ENCODE data around the gene TRPC1. TPM values are rescaled to one million over a fixed set of nuclear protein-coding genes. Genes with fewer than 3 reads are reported as not detected.

Gene TRPC1
- total RNA-seq, 2 experiments from 2014 or later = 3.1 to 4.2 TPM

- Mint-ChIP-seq H3K9me3 (no peaks in the 10 kb centered on the region), H3K4me3 (no peak overlapping the region), H3K27ac (no peak overlapping the region), H3K36me3 (ENCODE audit: low read depth) (no peaks in the 10 kb centered on the region), H3K4me1 (ENCODE audit: low read depth) (no peaks in the 10 kb centered on the region), H3K27me3 (no peaks in the 10 kb centered on the region)
- TF ChIP-seq CTCF (IDR thresholded peaks at IDR 0.05) = peak; percentile 49
- CTCF ChIA-PET = interaction anchor here (0.5 to 1.6 kb wide), 2 partner anchors 10 to 179 kb away, joined by 3 to 5 read pairs; no protein-coding TSS in a partner anchor
- no peak overlapping the region for H3K4me3 ChIP-seq (ENCODE audit: low read length)
- ATAC-seq (ENCODE audit: poor library complexity) (peak; percentile 82), DNase-seq (peak; percentile 14 to 67 (median 34))
- H3K4me1 ChIP-seq (ENCODE audit: insufficient read depth, low read length) = no peaks in the 10 kb centered on the region
- H3K27me3 ChIP-seq (ENCODE audit: control insufficient read depth in 1 of 2, insufficient read depth in 2 of 2, low read length in 2 of 2) = no peaks in the 10 kb centered on the region
- H3K27ac ChIP-seq (ENCODE audit: low read depth in 1 of 2, low read length in 2 of 2) = no peak overlapping the region
- intact Hi-C loops (cut with DNase I, micrococcal nuclease) = loop anchor here in 1 of 2 experiments (1.0 to 5.0 kb wide), 3 partner anchors 165 to 934 kb away; no protein-coding TSS in a partner anchor
- no peaks in the 10 kb centered on the region for H3K36me3 ChIP-seq (ENCODE audit: insufficient read depth, low read length)
- no peaks in the 10 kb centered on the region for H3K9me3 ChIP-seq (ENCODE audit: control insufficient read depth in 1 of 2, insufficient read depth in 1 of 2, low read length in 2 of 2)
- POLR2A ChIA-PET = no interaction called here
These were observed 105.0 kb downstream of the TRPC1 start for GRCh38 chr3:142828703-142829305.

GRCh38 chr3:142837526-142837925 lies 113.7 kb downstream of the TRPC1 start:
- H3K36me3 ChIP-seq (ENCODE audit: insufficient read depth, low read length) = no peaks in the 10 kb centered on the region
- POLR2A ChIA-PET = no interaction called here
- H3K4me1 ChIP-seq (ENCODE audit: insufficient read depth, low read length) = no peaks in the 10 kb centered on the region
- CTCF ChIA-PET = no interaction called here
- no peak overlapping the region for H3K27ac Mint-ChIP-seq
- intact Hi-C loops (cut with DNase I, micrococcal nuclease) = no loop called here
- no peak overlapping the region for H3K27ac ChIP-seq (ENCODE audit: low read depth in 1 of 2, low read length in 2 of 2)
- H3K9me3 Mint-ChIP-seq = no peaks in the 10 kb centered on the region
- peaks cover 15% of the 10 kb centered on the region for H3K27me3 Mint-ChIP-seq
- no peaks in the 10 kb centered on the region for H3K36me3 Mint-ChIP-seq (ENCODE audit: low read depth)
- no peaks in the 10 kb centered on the region for H3K4me1 Mint-ChIP-seq (ENCODE audit: low read depth)
- no peak for TF ChIP-seq CTCF (IDR thresholded peaks at IDR 0.05)
- no peak for ATAC-seq (ENCODE audit: poor library complexity)
- H3K4me3 ChIP-seq (ENCODE audit: low read length) = no peak overlapping the region
- no peak for DNase-seq
- no peaks in the 10 kb centered on the region for H3K9me3 ChIP-seq (ENCODE audit: control insufficient read depth in 1 of 2, insufficient read depth in 1 of 2, low read length in 2 of 2)
- peaks cover 0 to 2% of the 10 kb centered on the region in 2 experiments for H3K27me3 ChIP-seq (ENCODE audit: control insufficient read depth in 1 of 2, insufficient read depth in 2 of 2, low read length in 2 of 2)
- H3K4me3 Mint-ChIP-seq = no peak overlapping the region

GRCh38 chr3:142839831-142840230 lies 116.0 kb downstream of the TRPC1 start:
- H3K27me3 ChIP-seq (ENCODE audit: control insufficient read depth in 1 of 2, insufficient read depth in 2 of 2, low read length in 2 of 2) = peaks cover 2 to 3% of the 10 kb centered on the region in 2 experiments
- no peaks in the 10 kb centered on the region for H3K4me1 ChIP-seq (ENCODE audit: insufficient read depth, low read length)
- POLR2A ChIA-PET = no interaction called here
- no peak overlapping the region for H3K27ac ChIP-seq (ENCODE audit: low read depth in 1 of 2, low read length in 2 of 2)
- Mint-ChIP-seq H3K36me3 (ENCODE audit: low read depth) (no peaks in the 10 kb centered on the region), H3K4me3 (no peak overlapping the region), H3K27me3 (peaks cover 24% of the 10 kb centered on the region), H3K4me1 (ENCODE audit: low read depth) (no peaks in the 10 kb centered on the region), H3K27ac (no peak overlapping the region), H3K9me3 (no peaks in the 10 kb centered on the region)
- DNase-seq (no peak), ATAC-seq (ENCODE audit: poor library complexity) (no peak)
- H3K36me3 ChIP-seq (ENCODE audit: insufficient read depth, low read length) = no peaks in the 10 kb centered on the region
- intact Hi-C loops (cut with DNase I, micrococcal nuclease) = no loop called here
- CTCF ChIA-PET = interaction anchor here (0.6 to 1.5 kb wide), 2 partner anchors 11 to 40 kb away, joined by 3 to 5 read pairs; no protein-coding TSS in a partner anchor
- no peak overlapping the region for H3K4me3 ChIP-seq (ENCODE audit: low read length)
- no peaks in the 10 kb centered on the region for H3K9me3 ChIP-seq (ENCODE audit: control insufficient read depth in 1 of 2, insufficient read depth in 1 of 2, low read length in 2 of 2)
- no peak for TF ChIP-seq CTCF (IDR thresholded peaks at IDR 0.05)

Data from CD4-positive, alpha-beta T cell (primary cell).